HCT116 (cell line): ENCODE data around the gene SH3TC2. TPM values are rescaled to one million over a fixed set of nuclear protein-coding genes. Genes with fewer than 3 reads are reported as not detected.

Source experiments
- ATAC-seq: fragments of 200-7000 bp; cut with Tn5 transposase; 2 replicates; pipeline ENCODE4 v1.9.1; 2020; ENCODE audit warnings: mild to moderate bottlenecking, moderate library complexity
- BruUV-seq: library from RNA; stranded (reverse); fragments of 400-500 nt; replicated peaks from 2 replicates; lab custom pipeline; 2021; lab: Mats Ljungman, UMichigan
- CTCF ChIA-PET: fragments of 300-600 bp; sonication (Branson Sonifier 250); formaldehyde crosslinking; loops from one replicate; lab custom pipeline; 2021; ENCODE audit warnings: antibody characterized with exemption; lab: Charles Lee
- POLR2A ChIA-PET: fragments of 300-600, 350-600 bp; sonication (Branson Sonifier 250); formaldehyde crosslinking; loops from one replicate; lab custom pipeline; 2021; ENCODE audit warnings: antibody characterized with exemption; lab: Charles Lee
- RAD21 ChIA-PET, 2 experiments: fragments of 300-600 bp; sonication (Branson Sonifier 250); formaldehyde crosslinking; loops; one replicate each; lab custom pipeline; 2023; ENCODE audit warnings: low total read pairs in 2 of 2; ENCODE audit not compliant: uncharacterized antibody in 2 of 2, unreplicated experiment in 2 of 2, low non-redundant PET in 1 of 2; lab: Charles Lee
- DNase-seq: peaks from one replicate; pipeline ENCODE4 v3.0.0-alpha.2; 2010; ENCODE audit warnings: low read depth, low spot score
- H2AFZ ChIP-seq: fragments of 200-600 bp; shearing (Covaris generic), sonication (generic); 2 replicates; pipeline ENCODE4 v1.6.1; 2017; ENCODE audit warnings: low read depth, mixed run types, mixed read lengths, antibody characterized with exemption, low read length; ENCODE audit not compliant: poor library complexity, severe bottlenecking
- H3K27ac ChIP-seq: 2 replicates; pipeline ENCODE4 v1.5.1; 2012; ENCODE audit warnings: low read depth, low read length
- H3K27me3 ChIP-seq: fragments of 200-600 bp; sonication (generic); 2 replicates; pipeline ENCODE4 v1.6.1; 2016; ENCODE audit warnings: mixed run types, low read length, mixed read lengths; ENCODE audit not compliant: insufficient read depth
- H3K36me3 ChIP-seq, 2 experiments: fragments of 200-500 bp in 1 of 2; fragments of 200-600 bp in 1 of 2; sonication (Bioruptor generic) in 1 of 2; sonication (generic) in 1 of 2; 2 replicates each; pipeline versions ENCODE4 v1.5.1 to v1.6.1; 2014 to 2016; ENCODE audit warnings: low read length in 2 of 2, inconsistent platforms in 1 of 2, mixed read lengths in 1 of 2, mixed run types in 1 of 2; ENCODE audit not compliant: insufficient read depth in 2 of 2, control insufficient read depth in 1 of 2
- H3K4me1 ChIP-seq, 2 experiments: fragments of 200-600 bp in 1 of 2; sonication (generic) in 1 of 2; 2 replicates each; pipeline versions ENCODE4 v1.5.1 to v1.6.1; 2012 to 2017; ENCODE audit warnings: low read length in 2 of 2, inconsistent platforms in 1 of 2, mild to moderate bottlenecking in 1 of 2, mixed read lengths in 1 of 2, mixed run types in 1 of 2, moderate library complexity in 1 of 2; ENCODE audit not compliant: insufficient read depth in 2 of 2, control insufficient read depth in 1 of 2
- H3K4me2 ChIP-seq: fragments of 200-600 bp; sonication (generic); 2 replicates; pipeline ENCODE4 v1.6.1; 2017; ENCODE audit warnings: mixed run types, low read length, mixed read lengths
- H3K4me3 ChIP-seq, 2 experiments: fragments of 200-600 bp in 1 of 2; sonication (generic) in 1 of 2; replicated peaks in 1 of 2; 2 replicates each; pipeline ENCODE4 v1.5.1; 2011 to 2016; ENCODE audit warnings: low read length in 2 of 2, control low read depth in 1 of 2, low read depth in 1 of 2, mild to moderate bottlenecking in 1 of 2, mixed read lengths in 1 of 2, mixed run types in 1 of 2
- H3K79me2 ChIP-seq: fragments of 200-600 bp; sonication (generic); 2 replicates; pipeline ENCODE4 v1.6.1; 2017; ENCODE audit warnings: mild to moderate bottlenecking, mixed run types, low read length, moderate library complexity, mixed read lengths; ENCODE audit not compliant: insufficient read depth
- H3K9ac ChIP-seq: fragments of 200-600 bp; sonication (generic); 2 replicates; pipeline ENCODE4 v1.6.1; 2016; ENCODE audit warnings: low read length, mixed read lengths
- H3K9me2 ChIP-seq: fragments of 200-600 bp; sonication (generic), shearing (Covaris generic); 2 replicates; pipeline ENCODE4 v1.6.1; 2017; ENCODE audit warnings: mixed run types, mild to moderate bottlenecking, moderate library complexity; ENCODE audit not compliant: insufficient read depth
- H3K9me3 ChIP-seq, 2 experiments: fragments of 200-500 bp in 1 of 2; fragments of 200-600 bp in 1 of 2; sonication (Bioruptor generic) in 1 of 2; sonication (generic) in 1 of 2; 2 replicates each; pipeline ENCODE4 v1.6.1; 2014 to 2017; ENCODE audit warnings: low read length in 2 of 2, mixed read lengths in 2 of 2, inconsistent platforms in 1 of 2, low read depth in 1 of 2, mild to moderate bottlenecking in 1 of 2, mixed run types in 1 of 2, moderate library complexity in 1 of 2; ENCODE audit not compliant: control insufficient read depth in 1 of 2, insufficient read depth in 1 of 2
- H4K20me1 ChIP-seq: fragments of 200-600 bp; sonication (generic), shearing (Covaris generic); 2 replicates; pipeline ENCODE4 v1.6.1; 2017; ENCODE audit warnings: mixed run types, mild to moderate bottlenecking, moderate library complexity; ENCODE audit not compliant: insufficient read depth
- ATF3 ChIP-seq: IDR thresholded peaks from 2 replicates; pipeline ENCODE4 v1.6.1; 2012
- CEBPB ChIP-seq: IDR thresholded peaks from 2 replicates; pipeline ENCODE4 v1.6.1; 2012; ENCODE audit warnings: low read depth
- FOSL1 ChIP-seq: IDR thresholded peaks from 2 replicates; pipeline ENCODE4 v1.6.1; 2012; ENCODE audit warnings: low read depth
- JUND ChIP-seq: IDR thresholded peaks from 2 replicates; pipeline ENCODE4 v1.6.1; 2012
- POLR2A ChIP-seq: IDR thresholded peaks from 2 replicates; pipeline ENCODE4 v1.7.0; 2011; ENCODE audit warnings: borderline replicate concordance; ENCODE audit not compliant: insufficient read depth, insufficient read length; ENCODE audit errors: extremely low read depth
- REST ChIP-seq: IDR thresholded peaks from 2 replicates; pipeline ENCODE4 v1.6.1; 2012; ENCODE audit warnings: low read depth
- SP1 ChIP-seq: IDR thresholded peaks from 2 replicates; pipeline ENCODE4 v1.6.1; 2012; ENCODE audit warnings: low read depth
- intact Hi-C: fragments of 100-400 bp; cut with micrococcal nuclease; formaldehyde crosslinking; loops from 2 replicates; pipeline ENCODE4 v1.10.0; 2022
- total RNA-seq: library from RNA; stranded (reverse); gene quantifications from one replicate; pipeline ENCODE4 v1.2.1, GENCODE V29; 2021; ENCODE audit not compliant: unreplicated experiment

The SH3TC2 gene
- total RNA-seq, 1 experiment from 2014 or later = 12.8 TPM

DNA sequence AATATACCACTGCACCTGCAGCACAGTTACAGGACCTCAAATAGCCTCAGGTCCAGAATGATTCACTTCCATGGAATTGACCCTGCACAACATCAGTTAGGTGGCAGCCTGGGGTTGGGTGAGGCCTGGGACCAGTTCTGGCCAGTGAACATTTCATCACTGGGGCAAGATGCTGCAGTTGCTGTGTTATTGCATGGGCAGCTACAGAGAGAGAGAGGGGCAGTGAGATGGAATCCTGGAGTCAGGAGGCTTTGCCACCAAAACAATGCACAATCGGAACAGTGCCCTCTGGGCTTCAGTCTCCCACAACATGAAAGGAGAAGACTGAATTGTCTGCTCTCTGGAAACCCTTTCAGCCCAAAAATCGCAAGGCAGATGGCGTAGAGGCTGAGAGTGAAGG, 51.8 kb downstream of the SH3TC2 start:
- no peak overlapping the region for H3K27ac ChIP-seq
- H3K9me3 ChIP-seq = no peaks in the 10 kb centered on the region
- ATAC-seq (peak; percentile 75), DNase-seq (no peak)
- H3K27me3 ChIP-seq = no peaks in the 10 kb centered on the region
- H3K9ac ChIP-seq = no peak overlapping the region
- H3K79me2 ChIP-seq = no peaks in the 10 kb centered on the region
- no TSS peak for BruUV-seq
- ChIA-PET RAD21 (interaction anchor here (0.8 to 1.3 kb wide), 2 partner anchors 24 to 104 kb away, joined by 3 to 4 read pairs; no protein-coding TSS in a partner anchor), CTCF (interaction anchor here (2.4 kb wide), 1 partner anchor 104 kb away, joined by 7 read pairs; no protein-coding TSS in a partner anchor), POLR2A (no interaction called here)
- H4K20me1 ChIP-seq = no peaks in the 10 kb centered on the region
- peaks cover 0 to 9% of the 10 kb centered on the region in 2 experiments; a peak in 1 of 4 replicates for H3K4me1 ChIP-seq
- H2AFZ ChIP-seq = no peak overlapping the region
- intact Hi-C loops = no loop called here
- no peaks in the 10 kb centered on the region for H3K9me2 ChIP-seq
- no peaks in the 10 kb centered on the region for H3K36me3 ChIP-seq
- no peak overlapping the region for H3K4me3 ChIP-seq
- no peak overlapping the region for H3K4me2 ChIP-seq
- TF ChIP-seq SP1 (peak; percentile 31), FOSL1 (peak; percentile 48), CEBPB (peak; percentile 88), POLR2A (no peak), ATF3 (peak; percentile 48; the same call in 1 of the 2 replicates), JUND (peak; percentile 47; the same call in 1 of the 2 replicates), REST (no peak)
